ENCODE measurements around the gene CADM2.

GRCh38 chr3:85182975-85183752 is 224.4 kb downstream of the CADM2 start:
- no peak for TF ChIP-seq POLR2A (IDR thresholded peaks at IDR 0.05; ENCODE audit: borderline replicate concordance, extremely low read depth, insufficient read depth, insufficient read length)
- TF ChIP-seq EGR1 (IDR thresholded peaks at IDR 0.05; ENCODE audit: low read depth): no peak
- TF ChIP-seq CTCF (IDR thresholded peaks at IDR 0.05 in 2 of 3, conservative IDR thresholded peaks at IDR 0.05 in 1 of 3; ENCODE audit: borderline replicate concordance in 1 of 3, insufficient read depth in 1 of 3, low read depth in 2 of 3, low read length in 2 of 3): no peak
- TF ChIP-seq SP1 (IDR thresholded peaks at IDR 0.05; ENCODE audit: low read depth): no peak
- TF ChIP-seq ATF3 (IDR thresholded peaks at IDR 0.05): no peak
- TF ChIP-seq RAD21 (IDR thresholded peaks at IDR 0.05; ENCODE audit: low read depth): no peak
- TF ChIP-seq MAX (IDR thresholded peaks at IDR 0.05): no peak
- no peak for TF ChIP-seq ZBTB33 (IDR thresholded peaks at IDR 0.05; ENCODE audit: extremely low read depth, insufficient replicate concordance, low read length)
- TF ChIP-seq YY1 (IDR thresholded peaks at IDR 0.05; ENCODE audit: extremely low read depth, insufficient replicate concordance, low read depth, low read length): no peak
- no peak for TF ChIP-seq ELF1 (IDR thresholded peaks at IDR 0.05; ENCODE audit: borderline replicate concordance, low read depth)
- no peak for TF ChIP-seq TCF7L2 (IDR thresholded peaks at IDR 0.05; ENCODE audit: borderline replicate concordance, extremely low read depth, insufficient read depth, insufficient read length)
- TF ChIP-seq SRF (IDR thresholded peaks at IDR 0.05; ENCODE audit: low read depth): no peak
- no peak for TF ChIP-seq JUND (IDR thresholded peaks at IDR 0.05)
